Stimulated activated CD8-positive, alpha-beta memory T cell treated with anti-CD3 and anti-CD28 coated beads, Interleukin-4, amount 100 ng/mL, for 24 hours (primary cell): Measurements from ENCODE around the gene SGPL1.
"Not testable (repeated sequence)": the region's sequence is repeated elsewhere in the genome, so short reads cannot be mapped to it uniquely, and the experiment has no call there.

Source experiments
- DNase-seq: peaks from one replicate; pipeline ENCODE4 v3.0.0-alpha.2; 2020; ENCODE audit warnings: low read depth

Gene SGPL1

GRCh38 chr10:70845256-70845655 is 29.5 kb downstream of the SGPL1 start:
- DNase-seq = no peak

- DNase-seq = no peak
Measured at GRCh38 chr10:70845816-70846215, 30.1 kb downstream of the SGPL1 start.

- DNase-seq = no peak
Measured at GRCh38 chr10:70846795-70847194, 31.0 kb downstream of the SGPL1 start.

- no peak for DNase-seq
Measured at GRCh38 chr10:70847659-70848360, 32.1 kb downstream of the SGPL1 start.

GRCh38 chr10:70849582-70850016 is 33.9 kb downstream of the SGPL1 start:
- no peak for DNase-seq

GRCh38 chr10:70850097-70850496 is 34.3 kb downstream of the SGPL1 start:
- DNase-seq = no peak

- DNase-seq = no peak
Measured at GRCh38 chr10:70851597-70852475, 36.1 kb downstream of the SGPL1 start.

GRCh38 chr10:70853038-70853437 is 37.3 kb downstream of the SGPL1 start:
- DNase-seq = no peak

- no peak for DNase-seq
Measured at GRCh38 chr10:70853457-70853856, 37.7 kb downstream of the SGPL1 start.

GRCh38 chr10:70856454-70856853 is 40.7 kb downstream of the SGPL1 start:
- no peak for DNase-seq

- no peak for DNase-seq
Measured at GRCh38 chr10:70858759-70859158, 43.0 kb downstream of the SGPL1 start.

- DNase-seq = not testable (repeated sequence)
Measured at GRCh38 chr10:70861495-70862197, 45.9 kb downstream of the SGPL1 start.

- DNase-seq = no peak
Measured at GRCh38 chr10:70863470-70864160, 47.9 kb downstream of the SGPL1 start.

GRCh38 chr10:70864935-70865334 is 49.2 kb downstream of the SGPL1 start:
- DNase-seq = no peak

GRCh38 chr10:70866424-70866823 is 50.7 kb downstream of the SGPL1 start:
- DNase-seq = no peak

GRCh38 chr10:70872291-70872690 is 56.5 kb downstream of the SGPL1 start:
- no peak for DNase-seq

- DNase-seq = no peak
Measured at GRCh38 chr10:70874061-70874460, 58.3 kb downstream of the SGPL1 start.

- DNase-seq = no peak
Measured at GRCh38 chr10:70879207-70879606, 63.5 kb downstream of the SGPL1 start.

- peak; percentile 56 for DNase-seq
Measured at GRCh38 chr10:70880077-70880534, 64.4 kb downstream of the SGPL1 start.

GRCh38 chr10:70884741-70885140 is 69.0 kb downstream of the SGPL1 start:
- no peak for DNase-seq

GRCh38 chr10:70885481-70885880 is 69.7 kb downstream of the SGPL1 start:
- DNase-seq = no peak
